GM19397 (cell line): Measurements from ENCODE around the gene SH3BP2.
A peak's percentile ranks its signal among the peaks of the same experiment; 100 is the strongest.

Experiments
- ATAC-seq: cut with Tn5 transposase; IDR thresholded peaks from one replicate; pipeline ENCODE4 v1.9.1; 2021; ENCODE audit warnings: mild to moderate bottlenecking, moderate library complexity; ENCODE audit not compliant: unreplicated experiment

SH3BP2 gene

DNA sequence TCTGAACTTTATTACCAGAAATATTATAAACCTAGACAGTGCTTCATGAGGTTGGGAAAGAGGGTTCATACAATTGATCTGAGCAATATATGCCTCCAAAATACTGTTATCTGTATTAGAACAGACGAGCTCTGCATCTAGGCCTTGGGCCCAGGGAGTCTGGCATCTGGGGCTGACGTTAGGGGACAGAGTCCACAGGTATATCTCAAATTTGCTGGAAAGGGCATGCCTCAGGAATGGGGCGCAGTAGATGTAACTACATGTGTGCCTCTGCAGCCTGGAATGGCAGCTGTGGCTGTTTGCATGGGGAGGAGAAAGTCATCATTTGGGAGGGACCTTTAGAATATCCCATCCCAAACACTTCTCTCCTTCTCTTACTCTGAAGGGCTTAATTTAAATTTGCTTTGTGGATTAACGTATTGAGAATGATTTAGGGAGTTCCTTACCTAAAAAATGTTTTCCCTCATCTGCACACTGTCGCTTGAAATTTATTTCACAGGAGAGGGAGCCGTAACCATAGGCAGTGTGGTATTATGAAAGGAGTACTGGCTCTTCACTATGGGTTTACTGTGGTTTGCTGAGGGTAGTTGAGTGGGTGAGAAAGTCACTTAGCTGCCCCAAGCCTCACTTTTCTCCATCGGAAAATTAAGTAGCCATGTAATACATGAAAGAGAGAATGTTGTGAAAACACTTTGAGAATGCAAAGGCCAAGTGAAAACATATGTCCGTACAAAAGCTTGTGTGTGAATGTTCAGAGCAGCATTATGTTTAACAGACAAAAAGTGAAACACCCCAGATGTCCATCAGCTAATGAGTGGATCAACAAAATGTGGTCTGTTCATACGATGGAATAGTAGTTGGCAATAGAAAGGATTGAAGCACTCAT is 56.6 kb downstream of the SH3BP2 start:
- no peak for ATAC-seq

DNA sequence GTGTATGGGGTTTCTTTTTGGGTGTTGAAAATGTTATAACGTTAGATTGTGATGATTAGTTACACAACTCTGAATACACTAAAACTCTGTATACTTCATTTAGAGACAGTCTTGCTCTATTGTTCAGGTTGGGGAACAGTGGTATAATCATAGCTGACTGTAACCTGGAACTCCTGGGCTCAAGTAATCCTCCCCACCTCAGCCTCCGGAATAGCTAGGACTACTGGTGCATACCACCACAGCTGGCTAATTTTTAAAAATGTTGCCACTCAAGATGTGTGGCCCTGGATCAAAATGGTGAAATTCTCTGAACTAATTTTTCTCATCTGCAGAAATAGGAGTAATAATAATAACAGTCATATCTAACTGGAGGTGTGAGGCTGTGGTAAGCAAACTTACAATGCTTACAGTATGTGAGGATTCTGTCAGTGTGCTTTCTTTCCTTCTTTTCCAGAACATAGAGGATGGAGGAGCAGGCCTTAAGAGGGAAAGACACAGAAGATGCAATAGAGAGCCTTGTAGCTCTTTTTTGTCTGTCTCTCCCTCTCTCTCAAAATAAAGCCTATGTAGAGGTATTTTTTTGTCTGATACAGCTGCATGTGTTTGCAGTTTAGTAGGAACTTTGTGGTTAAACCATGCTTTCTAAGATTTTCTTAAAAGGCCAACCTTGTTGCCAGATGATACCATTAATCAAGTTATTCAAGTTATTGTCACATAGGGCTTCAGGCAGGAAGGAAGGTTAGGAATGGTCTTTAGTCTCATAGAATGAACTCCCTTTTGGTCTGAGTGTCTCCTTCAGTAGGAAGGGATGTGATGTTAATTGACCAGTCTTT is 58.3 kb downstream of the SH3BP2 start:
- ATAC-seq, result no peak

DNA sequence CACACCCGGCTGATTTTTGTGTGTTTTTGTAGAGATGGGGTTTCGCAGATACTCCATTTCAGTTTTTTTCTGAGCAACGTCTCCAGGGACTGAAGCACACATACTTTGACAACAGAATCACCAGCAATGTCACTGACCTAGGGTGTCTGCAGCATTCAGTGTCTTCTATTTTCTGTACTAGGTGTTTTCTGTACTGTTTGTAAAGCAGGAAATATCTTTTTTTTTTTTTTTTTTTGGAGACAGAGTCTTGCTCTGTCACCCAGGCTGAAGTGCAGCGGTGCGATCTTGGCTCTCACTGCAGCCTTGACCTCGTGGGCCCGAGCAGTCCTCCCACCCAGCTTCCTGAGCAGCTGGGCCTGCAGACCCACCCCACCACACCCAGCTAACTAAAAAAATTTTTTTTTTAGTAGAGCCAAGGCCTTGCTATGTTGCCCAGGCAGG is 59.6 kb downstream of the SH3BP2 start:
- peak; percentile 45 for ATAC-seq

DNA sequence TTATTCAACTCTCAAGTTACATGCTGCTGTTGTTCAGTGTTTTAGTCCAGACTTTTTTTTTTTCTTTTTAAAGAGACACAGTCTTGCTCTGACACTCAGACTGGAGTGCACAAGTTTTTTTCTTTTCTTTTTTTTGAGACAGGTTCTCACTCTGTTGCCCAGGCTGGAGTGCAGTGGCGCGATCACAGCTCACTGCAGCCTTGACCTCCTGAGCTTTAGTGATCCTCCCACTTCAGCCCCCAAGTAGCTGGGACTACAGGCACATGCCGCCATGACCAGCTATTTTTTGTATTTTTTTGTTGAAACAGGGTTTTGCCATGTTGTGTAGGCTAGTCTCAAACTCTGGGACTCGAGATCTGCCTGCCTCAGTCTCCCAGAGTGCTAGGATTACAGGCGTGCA is 62.7 kb downstream of the SH3BP2 start:
- ATAC-seq, result no peak

DNA sequence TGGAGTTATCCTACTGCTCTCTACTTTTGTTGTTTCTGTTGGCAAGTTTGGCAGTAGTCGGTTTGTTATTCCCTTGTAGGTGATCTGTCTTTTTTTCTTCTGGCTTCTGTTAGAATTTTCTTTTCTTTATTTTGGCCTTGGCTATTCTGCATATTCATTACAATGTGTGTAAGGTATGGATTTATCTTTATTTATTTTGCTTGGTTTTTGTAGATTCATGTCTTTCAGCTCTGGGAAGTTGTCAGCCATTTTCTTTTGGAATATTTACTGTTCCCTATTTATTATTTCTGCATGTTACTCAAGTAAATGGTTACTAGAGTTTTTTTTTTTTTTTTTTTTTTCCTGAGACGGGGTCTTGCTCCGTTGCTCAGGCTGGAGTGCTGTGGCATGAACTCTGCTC is 63.4 kb downstream of the SH3BP2 start:
- ATAC-seq, result no peak

DNA sequence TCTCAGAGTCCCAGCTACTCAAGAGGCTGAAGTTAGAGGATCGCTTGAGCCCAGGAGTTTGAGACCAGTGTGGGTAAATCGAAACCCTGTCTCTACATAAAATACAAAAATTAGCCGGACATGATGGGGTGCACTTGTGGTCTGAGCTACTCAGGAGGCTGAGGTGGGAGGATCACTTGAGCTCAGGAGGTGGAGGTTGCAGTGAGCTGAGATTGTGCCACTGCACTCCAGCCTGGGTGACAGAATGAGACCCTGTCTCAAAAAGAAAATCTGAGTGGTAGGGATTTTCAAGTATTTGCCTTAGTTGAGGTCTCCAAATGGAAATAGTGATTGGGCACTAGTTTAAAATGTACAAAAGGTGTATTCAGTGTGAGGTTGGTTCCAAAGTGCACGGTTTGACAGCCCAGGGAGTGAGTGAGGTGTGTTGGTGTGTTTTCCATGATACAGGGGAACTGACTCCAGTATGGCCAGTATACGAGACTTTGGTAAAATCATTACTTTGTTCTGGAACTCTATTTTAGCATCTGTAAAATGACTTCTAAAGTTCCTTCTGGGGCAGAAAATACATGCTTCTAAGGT is 64.6 kb downstream of the SH3BP2 start:
- ATAC-seq, result no peak

DNA sequence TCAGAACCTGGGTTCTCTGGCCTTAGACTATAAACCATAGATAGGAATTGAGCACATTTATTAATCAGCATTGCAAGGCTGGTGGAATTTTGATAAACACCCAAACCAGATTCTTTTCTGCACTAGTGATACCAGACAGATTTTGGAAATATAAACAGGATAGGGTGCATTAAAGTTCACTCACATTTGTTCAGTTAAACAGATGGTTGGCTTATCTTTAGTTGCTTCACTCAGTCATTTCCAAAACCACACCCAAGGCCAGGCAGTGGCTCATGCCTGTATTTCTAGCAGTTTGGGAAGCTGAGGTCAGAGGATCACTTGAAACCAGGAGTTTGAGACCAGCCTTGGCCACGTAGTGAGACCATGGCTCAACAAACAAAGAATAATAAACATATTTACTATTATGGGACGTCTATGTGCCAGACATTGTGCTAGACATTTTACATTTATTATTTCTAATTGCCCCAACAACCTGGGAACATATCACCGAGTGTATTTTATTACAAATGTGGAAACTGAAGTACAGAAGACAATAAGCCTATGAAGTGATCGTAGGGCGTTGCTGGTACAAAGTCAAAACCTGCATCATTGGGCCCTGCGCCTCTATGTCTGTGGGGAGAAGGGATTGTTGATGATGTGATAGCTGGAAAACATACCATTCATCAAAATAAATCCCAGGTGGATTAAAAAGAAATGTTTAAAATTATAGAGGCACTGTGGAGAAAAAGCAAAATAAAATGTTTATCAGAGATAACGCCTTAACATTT is 65.7 kb downstream of the SH3BP2 start:
- no peak for ATAC-seq

DNA sequence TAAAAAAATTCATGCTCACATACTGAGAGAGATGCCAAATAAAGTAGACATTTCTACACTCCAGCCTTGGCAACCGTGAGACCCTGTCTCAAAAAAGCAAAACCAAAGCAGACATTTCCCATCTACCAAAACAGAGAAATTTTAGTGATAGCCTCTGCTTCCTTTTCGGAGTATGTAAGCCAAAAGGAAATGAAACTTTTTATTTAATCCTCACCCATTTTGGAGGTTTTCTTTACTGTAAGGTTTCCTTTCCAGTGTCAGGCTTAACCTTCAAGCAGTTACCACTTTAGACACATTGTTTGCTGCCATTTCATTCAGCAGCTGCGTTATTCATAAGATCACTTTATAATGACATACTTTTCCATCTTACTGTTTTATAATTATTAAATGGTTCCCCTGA is 66.6 kb downstream of the SH3BP2 start:
- no peak for ATAC-seq

DNA sequence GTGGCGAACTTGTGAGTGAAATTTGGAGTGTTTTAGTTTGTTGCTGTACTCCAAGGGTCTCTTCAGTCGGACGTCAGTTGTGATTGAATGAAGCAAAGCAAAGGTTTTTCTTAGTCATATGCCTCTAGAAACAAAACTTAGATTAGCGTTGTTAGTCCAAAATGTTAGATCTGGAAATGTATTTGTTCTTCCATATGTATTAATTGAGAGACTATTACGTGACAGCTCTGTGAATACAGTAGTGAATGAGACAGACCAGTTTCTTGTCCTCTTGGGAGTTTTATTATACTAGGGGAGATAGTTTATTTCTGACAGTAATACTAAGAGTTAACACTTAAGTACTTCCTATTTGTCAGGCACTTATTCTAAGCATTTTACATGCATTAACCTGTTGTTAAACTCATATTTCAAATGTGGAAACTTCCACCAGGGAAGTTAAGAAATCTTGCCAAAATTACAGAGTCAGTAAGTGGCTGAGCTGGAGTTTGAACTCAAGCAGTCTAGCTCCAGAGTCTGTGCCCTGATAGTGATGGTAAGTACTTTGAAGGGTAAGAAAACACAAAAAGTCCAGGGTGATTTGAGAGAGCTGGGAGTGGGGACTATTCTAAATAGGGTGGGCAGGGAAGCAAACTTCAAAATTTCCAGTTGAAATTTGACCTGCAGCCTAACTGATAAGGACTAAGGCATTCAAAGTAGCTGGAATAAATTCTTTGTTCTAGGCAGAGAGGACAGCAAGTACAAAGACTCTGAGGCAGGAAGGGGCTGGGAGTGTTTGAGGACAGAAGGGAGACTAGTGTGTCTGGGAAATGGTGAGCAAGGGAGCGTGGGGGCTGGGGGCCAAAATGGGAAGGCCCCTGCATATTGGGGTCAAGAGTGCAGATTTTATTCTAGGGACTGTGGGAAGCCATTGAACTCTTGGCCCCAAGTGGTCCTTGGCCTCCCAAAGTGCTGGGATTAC is 67.8 kb downstream of the SH3BP2 start:
- ATAC-seq, result no peak

DNA sequence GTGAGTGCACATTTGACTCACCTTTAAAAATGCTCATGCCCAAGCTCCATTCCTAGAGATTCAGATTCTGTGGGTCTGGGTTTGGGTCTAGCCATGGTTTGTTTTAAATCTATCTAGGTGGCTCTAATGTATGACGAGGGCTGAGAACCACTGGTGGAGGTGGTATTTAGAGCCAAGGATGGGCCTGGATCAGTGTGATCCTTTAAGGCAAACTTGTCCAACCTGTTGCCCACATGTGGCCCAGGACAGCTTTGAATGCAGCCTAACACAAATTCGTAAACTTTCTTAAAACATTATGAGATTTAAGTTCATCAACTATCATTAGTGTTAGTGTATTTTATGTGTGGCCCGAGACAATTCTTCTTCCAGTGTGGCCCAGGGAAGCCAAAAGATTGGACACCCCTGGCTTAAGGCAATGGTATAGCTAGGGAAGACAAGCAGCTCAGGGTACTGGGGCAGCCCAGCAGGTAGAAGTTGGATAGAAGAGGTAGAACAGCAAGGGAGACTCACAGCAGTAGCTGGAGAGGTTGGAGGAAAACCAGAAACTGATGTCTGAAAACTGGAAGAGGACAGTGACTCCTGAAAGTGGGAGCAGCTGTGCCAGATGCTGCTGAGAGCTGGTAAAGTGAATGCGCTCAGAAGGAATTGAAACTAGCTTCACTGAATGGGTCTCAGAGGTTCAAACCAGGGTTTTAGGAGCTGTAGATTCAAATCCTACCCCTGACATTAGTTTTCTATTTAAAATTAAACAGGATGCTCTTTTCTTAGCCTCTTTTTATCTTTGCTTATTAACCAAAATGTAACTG is 68.9 kb downstream of the SH3BP2 start:
- ATAC-seq, result no peak

DNA sequence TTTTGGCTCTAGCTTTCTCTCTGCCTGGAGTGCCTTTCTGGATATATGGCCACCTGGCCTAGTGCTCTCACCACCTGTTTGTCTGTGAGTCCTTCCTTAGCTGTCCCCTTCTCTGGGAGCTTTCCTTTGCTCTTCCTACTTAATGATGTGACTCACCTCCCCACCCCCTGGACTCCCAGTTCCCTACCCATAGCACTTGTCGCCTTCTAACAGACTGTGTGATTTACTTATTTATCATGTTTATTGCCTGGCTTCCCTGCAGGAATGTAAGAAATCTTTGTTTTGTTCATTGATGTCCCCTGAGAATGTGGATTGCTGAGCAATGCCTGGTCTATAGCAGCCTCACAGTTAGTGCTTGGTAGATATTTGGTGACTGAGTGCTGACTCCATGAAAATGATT is 69.6 kb downstream of the SH3BP2 start:
- no peak for ATAC-seq

DNA sequence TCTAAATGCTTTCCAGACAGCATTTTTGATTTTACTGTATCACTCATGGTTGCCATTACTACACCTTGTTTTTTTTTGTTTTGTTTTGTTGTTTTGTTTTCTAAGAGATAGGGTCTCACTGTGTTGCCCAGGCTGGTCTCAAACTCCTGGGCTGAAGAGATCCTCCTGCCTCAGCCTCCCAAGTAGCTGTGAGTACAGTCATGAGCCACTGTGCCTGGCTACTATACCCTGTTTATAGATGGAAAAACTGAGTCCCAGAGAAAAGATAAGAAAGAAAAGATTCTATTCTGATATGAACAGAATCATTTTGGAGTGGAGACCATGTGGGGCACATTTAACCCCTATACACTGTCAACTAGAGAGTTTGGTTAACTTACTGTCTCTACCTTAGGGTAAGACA is 70.8 kb downstream of the SH3BP2 start:
- ATAC-seq, result no peak

DNA sequence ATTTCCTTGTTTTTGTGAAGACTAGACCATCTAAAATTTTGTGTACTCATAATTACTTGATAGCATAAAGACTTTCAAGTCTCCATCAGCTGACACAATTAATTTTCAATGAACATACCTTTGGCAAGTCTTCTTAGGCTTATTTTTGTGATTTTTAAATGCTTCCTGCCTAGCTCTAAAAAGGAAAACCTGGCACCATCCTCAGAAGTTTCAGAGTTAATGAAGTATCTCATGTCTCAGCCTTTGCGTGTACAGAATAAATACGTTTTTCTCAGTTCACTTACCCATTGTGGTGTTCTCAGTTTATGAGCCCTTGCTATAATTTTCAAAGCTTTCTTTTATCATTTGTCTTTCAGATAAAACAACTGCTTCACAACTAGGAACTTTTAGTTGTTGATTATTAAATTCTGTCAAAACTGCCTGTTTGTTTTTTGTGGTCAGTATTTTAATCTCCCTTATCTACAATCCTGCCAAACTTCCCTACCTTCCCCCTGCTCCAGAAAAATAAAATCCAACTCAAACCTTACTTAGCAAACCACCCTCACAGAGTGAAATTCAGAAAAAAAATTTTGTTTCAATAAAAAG is 72.4 kb downstream of the SH3BP2 start:
- ATAC-seq, result no peak

DNA sequence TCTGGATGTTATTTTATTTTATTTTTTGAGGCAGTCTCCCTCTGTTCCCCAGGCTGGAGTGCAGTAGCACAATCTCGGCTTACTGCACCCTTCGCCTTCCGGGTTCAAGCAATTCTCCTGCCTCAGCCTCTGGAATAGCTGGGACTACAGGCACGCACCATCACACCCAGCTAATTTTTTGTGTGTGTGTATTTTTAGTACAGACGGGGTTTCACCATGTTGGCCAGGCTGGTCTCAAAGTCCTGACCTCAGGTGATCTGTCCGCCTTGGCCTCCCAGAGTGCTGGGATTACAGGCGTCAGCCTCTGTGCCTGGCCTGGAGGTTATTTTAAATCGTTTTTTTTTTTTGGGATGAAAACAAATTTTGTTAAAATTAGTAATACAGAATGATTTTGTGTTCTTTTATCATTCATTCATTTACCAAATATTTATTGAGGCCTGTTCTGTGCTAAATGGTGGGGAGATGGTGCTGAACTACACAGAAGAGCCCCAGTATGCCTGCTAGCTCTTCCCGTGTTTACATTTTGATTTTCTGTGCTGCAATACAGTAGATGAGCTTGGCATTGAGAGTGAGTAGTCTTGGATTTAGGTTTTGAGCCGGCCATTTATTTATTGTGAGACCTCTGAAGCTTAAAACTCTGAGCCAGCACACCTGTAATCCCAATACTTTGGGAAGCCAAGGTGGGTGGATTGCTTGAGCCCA is 73.4 kb downstream of the SH3BP2 start:
- no peak for ATAC-seq

DNA sequence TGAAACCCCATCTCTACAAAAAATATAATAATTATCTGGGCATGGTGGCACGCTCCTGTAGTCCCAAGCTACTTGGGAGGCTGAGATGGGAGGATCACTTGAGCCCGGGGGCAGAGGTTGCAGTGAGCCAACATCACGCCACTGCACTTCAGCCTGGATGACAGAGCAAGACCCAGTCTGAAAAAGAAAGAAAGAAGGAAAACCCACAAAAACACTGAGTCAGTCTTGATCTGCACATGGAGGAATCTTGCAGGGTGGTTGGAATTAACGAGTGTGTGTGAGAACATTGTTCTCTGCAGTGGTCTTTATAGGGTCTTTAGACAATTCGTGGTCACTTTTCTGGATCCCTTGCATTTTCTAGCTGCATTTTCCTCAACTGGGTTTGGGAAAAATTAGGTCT is 74.0 kb downstream of the SH3BP2 start:
- no peak for ATAC-seq

DNA sequence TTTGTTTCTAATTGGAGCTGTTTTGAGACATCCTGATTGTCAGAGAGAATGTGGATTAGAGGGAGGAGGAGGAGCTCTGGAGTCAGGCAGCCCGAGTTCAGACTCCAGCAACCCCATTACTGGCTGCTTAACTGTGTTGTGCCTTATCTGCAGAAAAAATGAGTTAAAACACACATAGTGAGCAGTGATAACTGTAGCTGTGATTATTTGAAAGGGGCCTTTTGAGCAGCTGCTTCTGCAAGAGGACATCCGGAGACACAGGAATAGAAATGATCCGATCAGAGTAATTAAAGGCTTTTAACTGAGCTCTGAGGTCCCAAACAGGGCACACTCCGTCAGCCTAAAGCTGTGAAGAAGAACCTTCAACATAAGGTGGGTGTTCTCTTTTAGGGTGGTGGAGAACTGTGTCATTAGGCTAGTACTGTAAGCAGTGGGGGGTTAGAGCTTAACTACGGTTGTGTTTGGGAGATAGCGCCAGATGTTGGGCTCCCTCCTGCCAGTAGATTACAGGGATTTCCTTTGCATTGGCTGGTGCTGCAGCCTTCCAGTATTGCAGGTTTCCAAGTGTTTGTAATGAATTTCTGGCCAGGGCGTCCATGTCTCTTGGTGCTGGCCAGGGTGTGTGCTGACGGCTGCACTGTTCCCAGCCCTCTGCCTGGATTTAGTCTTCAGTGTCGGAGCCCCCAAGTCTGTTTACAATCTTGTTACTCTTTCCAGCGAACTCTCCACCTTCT is 75.0 kb downstream of the SH3BP2 start:
- ATAC-seq, result no peak

DNA sequence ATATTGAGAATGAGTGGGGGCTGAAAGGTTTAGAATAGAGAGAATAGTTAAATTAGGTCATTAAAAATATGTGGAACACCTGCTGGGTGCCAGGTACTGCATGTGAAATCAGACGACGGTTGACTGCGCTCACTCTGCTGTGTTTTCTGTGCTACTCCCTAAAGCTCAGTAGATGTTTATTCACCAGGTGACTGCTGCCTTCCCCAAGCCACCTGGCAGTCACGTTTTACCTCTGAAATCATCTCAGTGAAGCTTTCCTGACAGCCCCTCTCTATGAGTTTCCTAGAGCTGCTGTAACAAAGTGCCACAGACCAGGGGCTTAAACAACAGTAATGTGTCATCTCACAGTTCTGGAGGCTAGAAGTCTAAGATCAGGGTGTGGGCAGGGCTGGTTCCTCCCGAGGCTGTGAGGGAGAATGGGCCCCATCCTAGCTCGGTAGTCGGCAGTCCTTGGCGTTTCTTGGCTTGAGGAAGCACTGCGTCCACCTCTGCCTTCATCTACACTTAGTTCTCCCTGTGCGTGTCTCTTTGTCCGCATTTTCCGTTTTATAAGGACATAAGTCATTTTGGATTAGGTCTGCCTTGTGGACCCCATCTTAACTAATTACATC is 76.1 kb downstream of the SH3BP2 start:
- no peak for ATAC-seq
